ENCODE measurements around the gene SLC25A45.

The SLC25A45 gene

DNA sequence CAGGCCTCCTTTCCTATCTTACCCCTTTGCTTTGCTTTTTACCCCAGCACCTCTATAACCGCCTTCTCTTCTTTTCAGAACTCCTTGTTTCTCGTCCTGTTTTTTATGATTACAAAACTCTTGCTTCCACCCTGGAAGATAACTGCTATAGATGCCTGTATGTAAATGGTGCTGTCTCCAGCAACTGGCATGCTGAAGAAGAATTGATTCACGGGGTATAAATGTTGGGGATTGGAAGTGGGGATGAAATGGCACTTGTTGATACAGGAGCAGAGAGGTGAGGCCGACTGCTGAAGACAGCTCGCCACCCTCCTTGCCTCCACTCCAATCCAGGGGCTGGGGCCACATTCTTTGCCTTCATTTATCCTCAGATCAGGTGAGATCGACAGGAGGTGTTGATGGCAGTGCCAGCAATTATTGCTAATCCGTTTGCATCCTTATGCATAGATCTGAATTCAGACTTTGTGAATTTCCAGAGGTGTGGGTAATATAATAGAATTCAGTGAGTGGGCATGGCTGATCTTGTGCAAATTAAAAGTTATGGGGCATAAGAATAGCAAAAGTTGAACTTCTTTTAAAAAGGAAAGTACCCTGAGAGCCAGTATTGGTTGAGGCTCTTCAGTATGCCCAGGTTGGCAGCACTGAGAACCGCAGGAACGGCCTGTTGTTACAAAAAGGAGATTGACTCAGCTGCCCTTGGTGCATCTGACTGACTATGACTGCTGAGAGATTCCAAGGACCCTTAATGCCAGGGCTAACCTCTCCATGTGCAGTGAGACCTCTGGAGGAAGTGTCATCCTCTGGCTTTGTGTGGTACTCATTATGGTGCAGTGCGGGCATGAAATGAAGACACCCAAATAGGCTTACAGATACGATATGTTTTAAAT, 45.5 kb upstream of the SLC25A45 start:
- TF ChIP-seq, protein P1, sequence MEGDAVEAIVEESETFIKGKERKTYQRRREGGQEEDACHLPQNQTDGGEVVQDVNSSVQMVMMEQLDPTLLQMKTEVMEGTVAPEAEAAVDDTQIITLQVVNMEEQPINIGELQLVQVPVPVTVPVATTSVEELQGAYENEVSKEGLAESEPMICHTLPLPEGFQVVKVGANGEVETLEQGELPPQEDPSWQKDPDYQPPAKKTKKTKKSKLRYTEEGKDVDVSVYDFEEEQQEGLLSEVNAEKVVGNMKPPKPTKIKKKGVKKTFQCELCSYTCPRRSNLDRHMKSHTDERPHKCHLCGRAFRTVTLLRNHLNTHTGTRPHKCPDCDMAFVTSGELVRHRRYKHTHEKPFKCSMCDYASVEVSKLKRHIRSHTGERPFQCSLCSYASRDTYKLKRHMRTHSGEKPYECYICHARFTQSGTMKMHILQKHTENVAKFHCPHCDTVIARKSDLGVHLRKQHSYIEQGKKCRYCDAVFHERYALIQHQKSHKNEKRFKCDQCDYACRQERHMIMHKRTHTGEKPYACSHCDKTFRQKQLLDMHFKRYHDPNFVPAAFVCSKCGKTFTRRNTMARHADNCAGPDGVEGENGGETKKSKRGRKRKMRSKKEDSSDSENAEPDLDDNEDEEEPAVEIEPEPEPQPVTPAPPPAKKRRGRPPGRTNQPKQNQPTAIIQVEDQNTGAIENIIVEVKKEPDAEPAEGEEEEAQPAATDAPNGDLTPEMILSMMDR (IDR thresholded peaks at IDR 0.05; ENCODE audit: low read depth, low read length, poor library complexity, severe bottlenecking): no peak
- no peak for TF ChIP-seq EZH2phosphoT487 (IDR thresholded peaks at IDR 0.05; ENCODE audit: borderline replicate concordance, low read length)
- H3K27me3 ChIP-seq (ENCODE audit: control insufficient read depth, low read length): no peaks in the 10 kb centered on the region
- H3K79me2 ChIP-seq (ENCODE audit: control insufficient read depth, low read length): peaks cover 100% of the 10 kb centered on the region
- peaks cover 81% of the 10 kb centered on the region for H3F3A ChIP-seq (ENCODE audit: control insufficient read depth, insufficient read depth)
- H3K9me2 ChIP-seq (replicated peaks; ENCODE audit: control insufficient read depth, low read length): no peaks in the 10 kb centered on the region
- H3K9me3 ChIP-seq (ENCODE audit: control insufficient read depth, insufficient read depth, low read length): no peaks in the 10 kb centered on the region
- H3K4me2 ChIP-seq (ENCODE audit: low read length): peak overlapping the region; percentile 88
- peak overlapping the region; percentile 76 for H3K4me3 ChIP-seq (ENCODE audit: low read length)
- H3K27ac ChIP-seq (ENCODE audit: low read depth, low read length): peak overlapping the region; percentile 90
- H3K36me3 ChIP-seq (ENCODE audit: control insufficient read depth, low read length): peaks cover 87% of the 10 kb centered on the region
- H4K20me1 ChIP-seq (ENCODE audit: control insufficient read depth, insufficient read depth, low read depth, low read length): peaks cover 14% of the 10 kb centered on the region; the same call in 1 of the 2 replicates
- peaks cover 75% of the 10 kb centered on the region for H3K4me1 ChIP-seq (ENCODE audit: control insufficient read depth, low read length)

- peaks cover 78% of the 10 kb centered on the region for H3F3A ChIP-seq (ENCODE audit: control insufficient read depth, insufficient read depth)
- H3K27me3 ChIP-seq (ENCODE audit: control insufficient read depth, low read length): no peaks in the 10 kb centered on the region
- H3K4me1 ChIP-seq (ENCODE audit: control insufficient read depth, low read length): peaks cover 66% of the 10 kb centered on the region
- H3K9me2 ChIP-seq (replicated peaks; ENCODE audit: control insufficient read depth, low read length): no peaks in the 10 kb centered on the region
- H3K79me2 ChIP-seq (ENCODE audit: control insufficient read depth, low read length): peaks cover 100% of the 10 kb centered on the region
- no peaks in the 10 kb centered on the region for H3K9me3 ChIP-seq (ENCODE audit: control insufficient read depth, insufficient read depth, low read length)
- peaks cover 84% of the 10 kb centered on the region for H3K36me3 ChIP-seq (ENCODE audit: control insufficient read depth, low read length)
- H3K4me2 ChIP-seq (ENCODE audit: low read length): peak overlapping the region; percentile 88
- peak overlapping the region; percentile 90 for H3K27ac ChIP-seq (ENCODE audit: low read depth, low read length)
- H4K20me1 ChIP-seq (ENCODE audit: control insufficient read depth, insufficient read depth, low read depth, low read length): peaks cover 14% of the 10 kb centered on the region; the same call in 1 of the 2 replicates
- peak overlapping the region; percentile 76 for H3K4me3 ChIP-seq (ENCODE audit: low read length)
- TF ChIP-seq, protein P1 (IDR thresholded peaks at IDR 0.05; ENCODE audit: low read depth, low read length, poor library complexity, severe bottlenecking): no peak
- no peak for TF ChIP-seq EZH2phosphoT487 (IDR thresholded peaks at IDR 0.05; ENCODE audit: borderline replicate concordance, low read length)
Measured at GRCh38 chr11:65426839-65427690, 44.6 kb upstream of the SLC25A45 start.

DNA sequence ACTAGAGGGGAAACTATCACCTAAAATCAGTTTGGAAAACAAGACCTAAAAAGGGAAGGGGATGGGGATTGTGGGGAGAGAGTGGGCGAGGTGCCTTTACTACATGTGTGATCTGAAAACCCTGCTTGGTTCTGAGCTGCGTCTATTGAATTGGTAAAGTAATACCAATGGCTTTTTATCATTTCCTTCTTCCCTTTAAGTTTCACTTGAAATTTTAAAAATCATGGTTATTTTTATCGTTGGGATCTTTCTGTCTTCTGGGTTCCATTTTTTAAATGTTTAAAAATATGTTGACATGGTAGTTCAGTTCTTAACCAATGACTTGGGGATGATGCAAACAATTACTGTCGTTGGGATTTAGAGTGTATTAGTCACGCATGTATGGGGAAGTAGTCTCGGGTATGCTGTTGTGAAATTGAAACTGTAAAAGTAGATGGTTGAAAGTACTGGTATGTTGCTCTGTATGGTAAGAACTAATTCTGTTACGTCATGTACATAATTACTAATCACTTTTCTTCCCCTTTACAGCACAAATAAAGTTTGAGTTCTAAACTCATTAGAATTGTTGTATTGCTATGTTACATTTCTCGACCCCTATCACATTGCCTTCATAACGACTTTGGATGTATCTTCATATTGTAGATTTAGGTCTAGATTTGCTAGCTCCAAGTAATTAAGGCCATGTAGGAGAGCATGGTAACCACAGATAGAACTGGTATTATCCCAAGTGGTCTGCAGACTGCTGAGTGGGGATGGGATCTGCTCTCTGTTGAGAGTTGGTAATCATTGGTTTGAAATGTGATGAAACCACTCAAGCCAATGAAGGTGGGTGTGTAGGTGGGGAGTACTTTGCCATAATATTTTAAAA, 43.8 kb upstream of the SLC25A45 start:
- peak overlapping the region; percentile 76 for H3K4me3 ChIP-seq (ENCODE audit: low read length)
- H3K9me3 ChIP-seq (ENCODE audit: control insufficient read depth, insufficient read depth, low read length): no peaks in the 10 kb centered on the region
- H3K79me2 ChIP-seq (ENCODE audit: control insufficient read depth, low read length): peaks cover 100% of the 10 kb centered on the region
- H3K27me3 ChIP-seq (ENCODE audit: control insufficient read depth, low read length): no peaks in the 10 kb centered on the region
- peak overlapping the region; percentile 90 for H3K27ac ChIP-seq (ENCODE audit: low read depth, low read length)
- H3K4me1 ChIP-seq (ENCODE audit: control insufficient read depth, low read length): peaks cover 65% of the 10 kb centered on the region
- peaks cover 81% of the 10 kb centered on the region for H3F3A ChIP-seq (ENCODE audit: control insufficient read depth, insufficient read depth)
- peaks cover 14% of the 10 kb centered on the region; the same call in 1 of the 2 replicates for H4K20me1 ChIP-seq (ENCODE audit: control insufficient read depth, insufficient read depth, low read depth, low read length)
- H3K4me2 ChIP-seq (ENCODE audit: low read length): peak overlapping the region; percentile 88
- peaks cover 80% of the 10 kb centered on the region for H3K36me3 ChIP-seq (ENCODE audit: control insufficient read depth, low read length)
- no peak for TF ChIP-seq EZH2phosphoT487 (IDR thresholded peaks at IDR 0.05; ENCODE audit: borderline replicate concordance, low read length)
- TF ChIP-seq, protein P1 (IDR thresholded peaks at IDR 0.05; ENCODE audit: low read depth, low read length, poor library complexity, severe bottlenecking): no peak
- no peaks in the 10 kb centered on the region for H3K9me2 ChIP-seq (replicated peaks; ENCODE audit: control insufficient read depth, low read length)
